GM11168 (cell line): ENCODE data around the gene LYSET.
"Not testable (repeated sequence)": the region's sequence is repeated elsewhere in the genome, so short reads cannot be mapped to it uniquely, and the experiment has no call there.

Experiments used
- in situ Hi-C: fragments of 300-500 bp; cut with MboI; formaldehyde crosslinking; loops from one replicate; pipeline ENCODE4 v1.12.0; 2022; ENCODE audit warnings: low sequenced_read_pairs; ENCODE audit not compliant: unreplicated experiment

LYSET gene

GRCh38 chr14:93165271-93166265 is 19.5 kb upstream of the LYSET start:
- in situ Hi-C loops, result not testable (repeated sequence)

GRCh38 chr14:93168610-93169009 is 16.5 kb upstream of the LYSET start:
- in situ Hi-C loops, result not testable (repeated sequence)

GRCh38 chr14:93169619-93170018 is 15.5 kb upstream of the LYSET start:
- in situ Hi-C loops, result not testable (repeated sequence)

- in situ Hi-C loops, result not testable (repeated sequence)
These were observed 15.0 kb upstream of the LYSET start for GRCh38 chr14:93170141-93170540.

- in situ Hi-C loops, result no loop called here
These were observed 13.7 kb upstream of the LYSET start for GRCh38 chr14:93171376-93171775.

- in situ Hi-C loops, result no loop called here
These were observed 11.1 kb upstream of the LYSET start for GRCh38 chr14:93173943-93174395.

- in situ Hi-C loops, result not testable (repeated sequence)
These were observed 10.4 kb upstream of the LYSET start for GRCh38 chr14:93174731-93175130.

GRCh38 chr14:93175492-93175891 is 9.6 kb upstream of the LYSET start:
- in situ Hi-C loops, result no loop called here

GRCh38 chr14:93183596-93184317 is 1.4 kb upstream of the LYSET start:
- in situ Hi-C loops, result no loop called here

- in situ Hi-C loops, result no loop called here
These were observed 218 bp downstream of the LYSET start for GRCh38 chr14:93185349-93185720.

- in situ Hi-C loops, result no loop called here
These were observed 1.3 kb downstream of the LYSET start for GRCh38 chr14:93186466-93186865.

GRCh38 chr14:93186956-93187355 is 1.8 kb downstream of the LYSET start:
- in situ Hi-C loops, result no loop called here

- in situ Hi-C loops, result no loop called here
These were observed 10.3 kb downstream of the LYSET start for GRCh38 chr14:93195316-93195999.

GRCh38 chr14:93199031-93199430 is 13.9 kb downstream of the LYSET start:
- in situ Hi-C loops, result no loop called here

- in situ Hi-C loops, result no loop called here
These were observed 15.4 kb downstream of the LYSET start for GRCh38 chr14:93200553-93200952.

- in situ Hi-C loops, result no loop called here
These were observed 16.1 kb downstream of the LYSET start for GRCh38 chr14:93201155-93201704.

- in situ Hi-C loops, result no loop called here
These were observed 21.8 kb downstream of the LYSET start, which contains the start of the genes GON7 and UBR7 for GRCh38 chr14:93206793-93207467. Gene GON7, minus strand, starts transcription at chr14:93207065. Its CDS starts 28 bp downstream, at chr14:93207037. Gene UBR7, plus strand, starts transcription at chr14:93207256. Its CDS starts 36 bp downstream, at chr14:93207292.

GRCh38 chr14:93207468-93208308 is 22.6 kb downstream of the LYSET start:
- in situ Hi-C loops, result no loop called here

GRCh38 chr14:93212432-93212831 is 27.3 kb downstream of the LYSET start:
- in situ Hi-C loops, result no loop called here
